Hematopoietic multipotent progenitor cell treated with erythropoietin and hydrocortisone succinate and interleukin-3 and kit ligand, for 6 days (in vitro differentiated cells): Measurements from ENCODE around the gene ACTC1.
"Not testable (repeated sequence)": the region's sequence is repeated elsewhere in the genome, so short reads cannot be mapped to it uniquely, and the experiment has no call there.

Source experiments
- DNase-seq: peaks from one replicate; pipeline ENCODE4 v3.0.0-alpha.2; 2015

ACTC1 gene

GRCh38 chr15:34795267-34796081 lies at the start of gene ACTC1:
ACTC1 (minus strand) TSS chr15:34795549; CDS start chr15:34794808, 741 bp downstream.
- peak; percentile 10 for DNase-seq

GRCh38 chr15:34841262-34841725 lies 45.9 kb upstream of the ACTC1 start:
- DNase-seq: no peak

GRCh38 chr15:34838282-34838681 lies 42.9 kb upstream of the ACTC1 start:
- no peak for DNase-seq

GRCh38 chr15:34837246-34838016 lies 42.1 kb upstream of the ACTC1 start:
- no peak for DNase-seq

GRCh38 chr15:34828145-34828911 lies 33.0 kb upstream of the ACTC1 start:
- DNase-seq: no peak

GRCh38 chr15:34821831-34822230 lies 26.5 kb upstream of the ACTC1 start:
- DNase-seq: no peak

GRCh38 chr15:34820110-34820509 lies 24.8 kb upstream of the ACTC1 start:
- DNase-seq: no peak

- DNase-seq: no peak
Measured at GRCh38 chr15:34818526-34818925, 23.2 kb upstream of the ACTC1 start.

GRCh38 chr15:34815836-34816235 lies 20.5 kb upstream of the ACTC1 start:
- DNase-seq: no peak

- no peak for DNase-seq
Measured at GRCh38 chr15:34813446-34814190, 18.3 kb upstream of the ACTC1 start.

GRCh38 chr15:34812868-34813365 lies 17.6 kb upstream of the ACTC1 start:
- DNase-seq: not testable (repeated sequence)

- DNase-seq: no peak
Measured at GRCh38 chr15:34812369-34812768, 17.0 kb upstream of the ACTC1 start.

- DNase-seq: no peak
Measured at GRCh38 chr15:34810443-34811129, 15.2 kb upstream of the ACTC1 start.

GRCh38 chr15:34809186-34809585 lies 13.8 kb upstream of the ACTC1 start:
- no peak for DNase-seq

GRCh38 chr15:34808016-34808415 lies 12.7 kb upstream of the ACTC1 start:
- no peak for DNase-seq

- not testable (repeated sequence) for DNase-seq
Measured at GRCh38 chr15:34807241-34807640, 11.9 kb upstream of the ACTC1 start.

GRCh38 chr15:34804776-34805175 lies 9.4 kb upstream of the ACTC1 start:
- DNase-seq: no peak

- DNase-seq: no peak
Measured at GRCh38 chr15:34804113-34804512, 8.8 kb upstream of the ACTC1 start.

GRCh38 chr15:34802803-34803750 lies 7.7 kb upstream of the ACTC1 start:
- DNase-seq: no peak

GRCh38 chr15:34802371-34802770 lies 7.0 kb upstream of the ACTC1 start:
- DNase-seq: no peak
